Stomach (tissue), 4 donors: ENCODE measurements around the gene SUPT3H.

Source experiments
- CTCF ChIP-seq, 7 experiments: fragments of 450-650 bp in 4 of 7; fragments of 200-600 bp in 3 of 7; sonication (generic) in 3 of 7; IDR thresholded peaks; one replicate each; pipeline ENCODE4 v1.5.1; 2016 to 2019; ENCODE audit warnings: antibody characterized with exemption in 7 of 7, control low read depth in 2 of 7, mild to moderate bottlenecking in 1 of 7
- EP300 ChIP-seq: sonication (generic); formaldehyde crosslinking; IDR thresholded peaks from one replicate; pipeline ENCODE4 v1.6.1; 2017; ENCODE audit warnings: antibody characterized with exemption
- POLR2A ChIP-seq, 4 donors: fragments of 450-650 bp; IDR thresholded peaks; one replicate each; pipeline ENCODE4 v1.6.1; 2016; ENCODE audit warnings: antibody characterized with exemption in 4 of 4, control low read depth in 2 of 4, mild to moderate bottlenecking in 1 of 4, moderate library complexity in 1 of 4
- POLR2AphosphoS5 ChIP-seq, 3 donors: sonication (generic); formaldehyde crosslinking; IDR thresholded peaks; one replicate each; pipeline ENCODE4 v1.6.1; 2016; ENCODE audit warnings: antibody characterized with exemption in 3 of 3

- no peak for TF ChIP-seq CTCF (IDR thresholded peaks at IDR 0.05)
- no peak for TF ChIP-seq POLR2A (IDR thresholded peaks at IDR 0.05)
- no peak for TF ChIP-seq EP300
- TF ChIP-seq POLR2AphosphoS5 (IDR thresholded peaks at IDR 0.05): no peak
Measured at GRCh38 chr6:45351076-45351475, 26.7 kb downstream of the SUPT3H start.
